HG03575 (cell line): Measurements from ENCODE around the gene ADGRG7.

ENCODE experiments used
- ATAC-seq: cut with Tn5 transposase; IDR thresholded peaks from one replicate; pipeline ENCODE4 v1.9.1; 2021; ENCODE audit not compliant: unreplicated experiment, insufficient number of reproducible peaks, low FRiP score; ENCODE audit errors: extremely low read depth

Gene ADGRG7

GRCh38 chr3:100591411-100591810, 18.0 kb upstream of the ADGRG7 start:
- ATAC-seq: no peak

- no peak for ATAC-seq
Measured at GRCh38 chr3:100600181-100601042, 9.0 kb upstream of the ADGRG7 start.

GRCh38 chr3:100602506-100603444, 6.6 kb upstream of the ADGRG7 start:
- ATAC-seq: no peak

- ATAC-seq: no peak
Measured at GRCh38 chr3:100603469-100603868, 5.9 kb upstream of the ADGRG7 start.

- no peak for ATAC-seq
Measured at GRCh38 chr3:100605358-100605757, 4.0 kb upstream of the ADGRG7 start.

GRCh38 chr3:100606894-100607512, 2.4 kb upstream of the ADGRG7 start:
- peak; percentile 60 for ATAC-seq

- no peak for ATAC-seq
Measured at GRCh38 chr3:100609963-100610362, 562 bp downstream of the ADGRG7 start.

GRCh38 chr3:100611221-100611620, 1.8 kb downstream of the ADGRG7 start:
- no peak for ATAC-seq

- ATAC-seq: no peak
Measured at GRCh38 chr3:100613721-100614390, 4.5 kb downstream of the ADGRG7 start.

GRCh38 chr3:100614941-100615340, 5.5 kb downstream of the ADGRG7 start:
- ATAC-seq: no peak

GRCh38 chr3:100615684-100616083, 6.3 kb downstream of the ADGRG7 start:
- ATAC-seq: no peak

- ATAC-seq: no peak
Measured at GRCh38 chr3:100621251-100621650, 11.8 kb downstream of the ADGRG7 start.

- ATAC-seq: no peak
Measured at GRCh38 chr3:100627491-100627890, 18.1 kb downstream of the ADGRG7 start.

- no peak for ATAC-seq
Measured at GRCh38 chr3:100629421-100630127, 20.2 kb downstream of the ADGRG7 start.

GRCh38 chr3:100630664-100631063, 21.3 kb downstream of the ADGRG7 start:
- no peak for ATAC-seq

- no peak for ATAC-seq
Measured at GRCh38 chr3:100631236-100631635, 21.8 kb downstream of the ADGRG7 start.

- no peak for ATAC-seq
Measured at GRCh38 chr3:100634493-100635272, 25.3 kb downstream of the ADGRG7 start.

- ATAC-seq: no peak
Measured at GRCh38 chr3:100635273-100635701, 25.9 kb downstream of the ADGRG7 start.
